KOPT-K1 (cell line): ENCODE measurements around the gene DCTN1.
"Not testable (repeated sequence)": the region's sequence is repeated elsewhere in the genome, so short reads cannot be mapped to it uniquely, and the experiment has no call there.

Experiments
- H3K27ac ChIP-seq: fragments of 200-600 bp; sonication (generic); 2 replicates; pipeline ENCODE4 v1.5.1; 2016; ENCODE audit warnings: antibody characterized with exemption, mild to moderate bottlenecking, low read depth, low read length; ENCODE audit not compliant: poor library complexity, severe bottlenecking
- H3K36me3 ChIP-seq: fragments of 200-600 bp; sonication (generic); 2 replicates; pipeline ENCODE4 v1.5.1; 2017; ENCODE audit warnings: antibody characterized with exemption, mild to moderate bottlenecking, low read length, moderate library complexity; ENCODE audit not compliant: insufficient read depth
- H3K9me3 ChIP-seq: fragments of 200-600 bp; sonication (generic); 2 replicates; pipeline ENCODE4 v1.5.1; 2017; ENCODE audit warnings: antibody characterized with exemption, low read length, mild to moderate bottlenecking; ENCODE audit not compliant: insufficient read depth, poor library complexity, severe bottlenecking

Gene DCTN1

GRCh38 chr2:74379851-74380789 lies at the start of gene DCTN1:
Gene DCTN1 (minus strand): TSS chr2:74380311. CDS start chr2:74380037, 274 bp downstream.
- peaks cover 42% of the 10 kb centered on the region for H3K36me3 ChIP-seq
- H3K9me3 ChIP-seq: no peaks in the 10 kb centered on the region
- no peak within 1 kb of the TSS for H3K27ac ChIP-seq

GRCh38 chr2:74428675-74429074 lies 48.6 kb upstream of the DCTN1 start:
- Histone ChIP-seq H3K9me3 (no peaks in the 10 kb centered on the region), H3K36me3 (peaks cover 25% of the 10 kb centered on the region), H3K27ac (no peak overlapping the region)

GRCh38 chr2:74427551-74427950 lies 47.4 kb upstream of the DCTN1 start:
- peaks cover 25% of the 10 kb centered on the region for H3K36me3 ChIP-seq
- H3K27ac ChIP-seq: no peak overlapping the region
- no peaks in the 10 kb centered on the region for H3K9me3 ChIP-seq

- H3K27ac ChIP-seq: no peak overlapping the region
- H3K9me3 ChIP-seq: no peaks in the 10 kb centered on the region
- peaks cover 25% of the 10 kb centered on the region for H3K36me3 ChIP-seq
These were observed 46.2 kb upstream of the DCTN1 start for GRCh38 chr2:74426181-74426758.

- H3K27ac ChIP-seq: no peak overlapping the region
- H3K36me3 ChIP-seq: peaks cover 25% of the 10 kb centered on the region
These were observed 45.4 kb upstream of the DCTN1 start for GRCh38 chr2:74425523-74425922.

GRCh38 chr2:74424995-74425406 lies 44.9 kb upstream of the DCTN1 start:
- H3K27ac ChIP-seq: no peak overlapping the region
- H3K9me3 ChIP-seq: no peaks in the 10 kb centered on the region
- peaks cover 25% of the 10 kb centered on the region for H3K36me3 ChIP-seq

More at GRCh38 chr2:74425523-74425922, 45.4 kb upstream of the DCTN1 start:
- H3K9me3 ChIP-seq: no peaks in the 10 kb centered on the region

- no peak overlapping the region for H3K27ac ChIP-seq
- H3K9me3 ChIP-seq: no peaks in the 10 kb centered on the region
- H3K36me3 ChIP-seq: peaks cover 25% of the 10 kb centered on the region
These were observed 44.3 kb upstream of the DCTN1 start for GRCh38 chr2:74424139-74424992.

- Histone ChIP-seq H3K27ac (no peak overlapping the region), H3K9me3 (no peaks in the 10 kb centered on the region), H3K36me3 (peaks cover 25% of the 10 kb centered on the region)
These were observed 43.4 kb upstream of the DCTN1 start for GRCh38 chr2:74423231-74424095.

GRCh38 chr2:74421221-74421870 lies 41.2 kb upstream of the DCTN1 start, which contains the start of the genes C2orf81 and WDR54:
Gene C2orf81 (minus strand): TSS chr2:74421619. CDS start chr2:74421560, 59 bp downstream.
Gene WDR54 (plus strand): TSS chr2:74421730. CDS start chr2:74422154, 424 bp downstream.
- H3K9me3 ChIP-seq: no peaks in the 10 kb centered on the region
- peak within 1 kb of the TSS; percentile 57 for H3K27ac ChIP-seq
- peaks cover 22% of the 10 kb centered on the region for H3K36me3 ChIP-seq

- not testable (repeated sequence) for H3K27ac ChIP-seq, H3K9me3 ChIP-seq
- H3K36me3 ChIP-seq: peaks cover 15% of the 10 kb centered on the region
These were observed 40.5 kb upstream of the DCTN1 start for GRCh38 chr2:74420443-74421103.

- H3K27ac ChIP-seq: no peak overlapping the region
- H3K9me3 ChIP-seq: no peaks in the 10 kb centered on the region
These were observed 39.9 kb upstream of the DCTN1 start for GRCh38 chr2:74420006-74420405.

GRCh38 chr2:74419345-74419744 lies 39.2 kb upstream of the DCTN1 start:
- H3K27ac ChIP-seq: no peak overlapping the region
- H3K36me3 ChIP-seq: 0 out of 2 replicates have a peak, but pooled peaks cover 3% of the 10 kb centered on the region
- H3K9me3 ChIP-seq: no peaks in the 10 kb centered on the region

More at GRCh38 chr2:74420006-74420405, 39.9 kb upstream of the DCTN1 start:
- peaks cover 9% of the 10 kb centered on the region for H3K36me3 ChIP-seq

GRCh38 chr2:74418312-74418711 lies 38.2 kb upstream of the DCTN1 start:
- no peaks in the 10 kb centered on the region for H3K36me3 ChIP-seq
- H3K9me3 ChIP-seq: no peaks in the 10 kb centered on the region
- H3K27ac ChIP-seq: no peak overlapping the region
